Osteocyte (in vitro differentiated cells): Measurements from ENCODE around the gene TMEM106C. TPM values are rescaled to one million over a fixed set of nuclear protein-coding genes. Genes with fewer than 3 reads are reported as not detected.

Source experiments
- DNase-seq: peaks from one replicate; pipeline ENCODE4 v3.0.0; 2021; ENCODE audit warnings: mixed read lengths; ENCODE audit not compliant: unreplicated experiment; ENCODE audit errors: extremely low spot score
- H3K27ac Mint-ChIP-seq: one replicate; pipeline ENCODE4 v1.8.0; 2021; ENCODE audit warnings: mild to moderate bottlenecking, mixed read lengths; ENCODE audit not compliant: unreplicated experiment
- H3K27me3 Mint-ChIP-seq: one replicate; pipeline ENCODE4 v1.8.0; 2021; ENCODE audit warnings: mixed read lengths; ENCODE audit not compliant: unreplicated experiment
- H3K36me3 Mint-ChIP-seq: one replicate; pipeline ENCODE4 v1.8.0; 2021; ENCODE audit warnings: mixed read lengths; ENCODE audit not compliant: unreplicated experiment
- H3K4me1 Mint-ChIP-seq: one replicate; pipeline ENCODE4 v1.8.0; 2021; ENCODE audit warnings: mixed read lengths; ENCODE audit not compliant: unreplicated experiment
- H3K4me3 Mint-ChIP-seq: one replicate; pipeline ENCODE4 v1.8.0; 2021; ENCODE audit warnings: mild to moderate bottlenecking, moderate library complexity, mixed read lengths; ENCODE audit not compliant: unreplicated experiment
- H3K9me3 Mint-ChIP-seq: one replicate; pipeline ENCODE4 v1.8.0; 2021; ENCODE audit warnings: mixed read lengths; ENCODE audit not compliant: unreplicated experiment
- total RNA-seq: library from RNA; stranded (reverse); gene quantifications from 2 replicates; pipeline ENCODE4 v1.2.1, GENCODE V29; 2021
- TF ChIP-seq, protein P1 (sequence below): fragments of 200-600 bp; sonication (generic); IDR thresholded peaks from 2 replicates; pipeline ENCODE4 v1.5.0; 2021; ENCODE audit warnings: antibody characterized with exemption, mild to moderate bottlenecking, moderate library complexity

The TMEM106C gene
- total RNA-seq, 1 donor from 2014 or later = 53.2 TPM

DNA sequence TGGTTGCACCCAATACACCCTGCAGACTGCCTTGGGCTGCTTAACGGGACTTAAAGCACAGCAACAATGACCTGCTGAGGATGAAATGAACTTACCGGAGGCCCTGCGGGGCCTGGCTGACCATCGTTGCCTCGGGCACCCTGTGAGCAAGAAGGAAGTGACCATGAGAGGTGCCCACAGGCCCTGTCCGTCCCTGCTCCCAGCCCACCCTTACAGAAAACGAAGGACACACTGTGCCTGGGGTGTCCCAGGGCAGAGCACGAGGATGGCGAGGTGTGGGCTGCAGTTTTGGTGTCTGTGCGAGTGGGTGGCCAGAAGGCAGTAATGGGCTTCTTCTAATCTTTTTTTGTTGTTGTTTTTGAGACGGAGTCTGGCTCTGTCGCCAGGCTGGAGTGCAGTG lies 26.3 kb downstream of the TMEM106C start:
- Mint-ChIP-seq H3K4me1 (peaks cover 10% of the 10 kb centered on the region), H3K4me3 (no peak overlapping the region), H3K27me3 (peaks cover 3% of the 10 kb centered on the region), H3K9me3 (no peaks in the 10 kb centered on the region), H3K36me3 (no peaks in the 10 kb centered on the region), H3K27ac (no peak overlapping the region)
- TF ChIP-seq, protein P1, sequence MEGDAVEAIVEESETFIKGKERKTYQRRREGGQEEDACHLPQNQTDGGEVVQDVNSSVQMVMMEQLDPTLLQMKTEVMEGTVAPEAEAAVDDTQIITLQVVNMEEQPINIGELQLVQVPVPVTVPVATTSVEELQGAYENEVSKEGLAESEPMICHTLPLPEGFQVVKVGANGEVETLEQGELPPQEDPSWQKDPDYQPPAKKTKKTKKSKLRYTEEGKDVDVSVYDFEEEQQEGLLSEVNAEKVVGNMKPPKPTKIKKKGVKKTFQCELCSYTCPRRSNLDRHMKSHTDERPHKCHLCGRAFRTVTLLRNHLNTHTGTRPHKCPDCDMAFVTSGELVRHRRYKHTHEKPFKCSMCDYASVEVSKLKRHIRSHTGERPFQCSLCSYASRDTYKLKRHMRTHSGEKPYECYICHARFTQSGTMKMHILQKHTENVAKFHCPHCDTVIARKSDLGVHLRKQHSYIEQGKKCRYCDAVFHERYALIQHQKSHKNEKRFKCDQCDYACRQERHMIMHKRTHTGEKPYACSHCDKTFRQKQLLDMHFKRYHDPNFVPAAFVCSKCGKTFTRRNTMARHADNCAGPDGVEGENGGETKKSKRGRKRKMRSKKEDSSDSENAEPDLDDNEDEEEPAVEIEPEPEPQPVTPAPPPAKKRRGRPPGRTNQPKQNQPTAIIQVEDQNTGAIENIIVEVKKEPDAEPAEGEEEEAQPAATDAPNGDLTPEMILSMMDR = no peak
- no peak for DNase-seq

- no peak for DNase-seq
- peaks cover 10% of the 10 kb centered on the region for H3K4me1 Mint-ChIP-seq
- no peaks in the 10 kb centered on the region for H3K9me3 Mint-ChIP-seq
- TF ChIP-seq, protein P1 = no peak
- H3K4me3 Mint-ChIP-seq = no peak overlapping the region
- no peaks in the 10 kb centered on the region for H3K36me3 Mint-ChIP-seq
- no peak overlapping the region for H3K27ac Mint-ChIP-seq
- peaks cover 9% of the 10 kb centered on the region for H3K27me3 Mint-ChIP-seq
These were observed 27.1 kb downstream of the TMEM106C start for GRCh38 chr12:47990351-47991105.

GRCh38 chr12:47991106-47992061 lies 28.0 kb downstream of the TMEM106C start:
- TF ChIP-seq, protein P1 = no peak
- Mint-ChIP-seq H3K27ac (no peak overlapping the region), H3K4me3 (no peak overlapping the region), H3K4me1 (peaks cover 10% of the 10 kb centered on the region), H3K9me3 (no peaks in the 10 kb centered on the region), H3K27me3 (peaks cover 15% of the 10 kb centered on the region), H3K36me3 (no peaks in the 10 kb centered on the region)
- no peak for DNase-seq

DNA sequence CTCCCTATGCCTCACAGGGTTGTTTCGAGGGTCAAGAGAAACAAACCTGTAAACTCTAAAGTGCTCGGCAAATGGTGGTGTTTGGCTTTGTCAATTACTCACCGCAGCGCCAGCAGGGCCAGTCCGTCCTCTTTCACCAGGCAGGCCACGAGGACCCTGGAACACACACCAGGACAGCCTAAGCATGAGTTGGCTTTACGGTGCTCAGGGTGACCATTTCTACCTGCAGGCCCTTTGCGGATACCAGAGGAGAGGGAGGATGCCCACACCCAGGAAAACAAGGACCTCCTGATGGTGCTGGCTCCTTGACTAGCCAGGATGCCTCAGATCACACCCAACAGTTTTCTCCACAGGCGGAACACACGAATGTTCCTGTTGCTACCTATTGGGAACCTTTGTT lies 29.4 kb downstream of the TMEM106C start:
- TF ChIP-seq, protein P1 = no peak
- H3K27me3 Mint-ChIP-seq = peaks cover 23% of the 10 kb centered on the region
- H3K4me1 Mint-ChIP-seq = peaks cover 10% of the 10 kb centered on the region
- no peak overlapping the region for H3K27ac Mint-ChIP-seq
- H3K4me3 Mint-ChIP-seq = no peak overlapping the region
- DNase-seq = no peak
- H3K9me3 Mint-ChIP-seq = no peaks in the 10 kb centered on the region
- H3K36me3 Mint-ChIP-seq = no peaks in the 10 kb centered on the region

GRCh38 chr12:47993491-47993890 lies 30.1 kb downstream of the TMEM106C start:
- Mint-ChIP-seq H3K36me3 (no peaks in the 10 kb centered on the region), H3K27me3 (peaks cover 30% of the 10 kb centered on the region), H3K4me3 (no peak overlapping the region), H3K27ac (no peak overlapping the region), H3K9me3 (no peaks in the 10 kb centered on the region), H3K4me1 (peaks cover 4% of the 10 kb centered on the region)
- DNase-seq = no peak
- TF ChIP-seq, protein P1 = no peak
